Measurements from ENCODE around the gene HSPG2.
"Not testable (repeated sequence)": the region's sequence is repeated elsewhere in the genome, so short reads cannot be mapped to it uniquely, and the experiment has no call there.

Gene HSPG2

DNA sequence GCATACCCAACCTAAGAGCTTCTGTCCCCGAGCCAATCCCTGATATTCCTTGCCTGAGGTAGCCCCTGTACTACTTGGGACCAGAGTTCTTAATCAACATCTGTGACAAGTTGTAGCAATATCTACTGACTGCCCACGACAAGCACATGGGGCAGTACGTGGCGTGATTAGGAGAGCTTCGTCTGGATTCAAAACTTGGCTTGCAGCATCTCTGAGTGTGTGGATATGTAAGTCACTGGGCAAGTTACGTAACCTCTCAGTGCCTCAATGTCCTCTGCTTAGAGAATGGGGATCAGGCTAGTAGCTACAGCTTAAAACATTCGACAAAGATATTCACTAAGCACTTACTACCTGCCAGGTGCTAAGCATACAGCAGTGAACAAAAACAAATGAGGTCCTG, 5.0 kb downstream of the HSPG2 start:
- DNase-seq (ENCODE audit: low spot score), result no peak

DNA sequence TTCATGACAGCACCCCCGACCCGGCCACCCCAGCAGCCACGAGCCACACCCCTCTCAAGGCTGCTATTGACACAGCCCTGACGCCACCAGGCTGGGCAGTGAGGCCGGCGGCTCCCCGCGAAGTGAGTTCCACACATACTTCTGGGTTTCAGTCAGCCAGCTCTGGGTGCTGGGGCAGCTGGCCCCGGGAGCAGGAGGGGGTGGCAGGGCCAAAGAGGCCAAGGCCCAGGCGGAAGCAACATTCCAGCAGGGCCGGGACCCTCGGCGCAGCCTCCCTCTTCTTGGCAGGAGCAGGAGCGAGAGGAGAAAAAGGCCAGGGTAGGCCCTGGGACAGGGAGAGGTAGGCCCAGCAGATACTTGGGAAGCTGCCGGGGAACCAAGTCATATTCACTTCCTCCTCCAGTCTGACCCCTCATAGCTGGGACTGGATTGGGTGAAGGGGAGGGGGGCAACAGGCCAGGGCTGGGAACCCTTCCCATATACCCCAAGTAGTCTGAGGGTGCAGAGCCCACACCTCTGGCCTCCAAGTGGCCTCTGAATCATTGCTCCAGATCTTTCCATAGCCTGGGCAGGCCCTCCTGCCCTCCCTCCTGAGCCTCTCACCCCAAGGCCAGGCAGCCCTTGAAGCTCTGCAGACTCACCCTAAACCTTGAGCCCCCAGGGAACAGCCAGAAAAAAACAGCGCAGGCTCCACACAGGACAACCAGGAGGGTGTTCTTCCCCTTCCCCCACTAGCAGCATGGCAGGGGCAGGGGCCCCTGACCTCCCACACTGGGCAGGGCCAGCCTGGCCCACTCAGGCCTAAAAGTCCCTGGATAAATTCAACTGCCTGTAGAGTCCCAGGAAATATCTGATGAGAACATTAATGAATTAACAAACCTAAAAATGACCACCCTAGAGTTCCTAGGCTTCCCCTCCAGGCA, 5.7 kb downstream of the HSPG2 start:
- no peak for DNase-seq (ENCODE audit: low spot score)

- no peak for DNase-seq (ENCODE audit: low spot score)
Measured at GRCh38 chr1:21930629-21931170, 6.4 kb downstream of the HSPG2 start.

DNA sequence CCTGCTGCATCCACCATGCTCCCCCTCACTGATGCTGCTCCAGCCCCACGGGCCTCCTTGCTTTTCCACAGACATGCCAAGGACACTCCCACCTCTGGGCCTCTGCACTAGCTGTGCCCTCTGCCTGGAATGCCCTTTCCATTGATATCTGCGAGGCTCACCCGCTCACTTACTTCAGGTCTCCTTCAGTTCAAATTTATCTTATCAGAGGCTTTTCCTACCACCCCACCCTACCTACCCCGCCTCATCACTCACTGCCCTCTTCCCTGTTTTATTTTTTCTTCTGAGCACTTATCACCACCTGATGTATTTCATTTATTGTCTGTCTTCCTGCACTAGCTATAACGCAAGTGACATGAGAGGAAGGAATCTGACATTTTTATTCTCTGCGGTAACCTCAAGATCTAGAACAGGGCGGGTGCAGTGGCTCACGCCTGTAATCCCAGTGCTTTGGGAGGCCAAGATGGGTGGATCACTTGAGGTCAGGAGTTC, 7.0 kb downstream of the HSPG2 start:
- DNase-seq (ENCODE audit: low spot score), result no peak

GRCh38 chr1:21927533-21928237, 9.4 kb downstream of the HSPG2 start:
- DNase-seq (ENCODE audit: low spot score), result no peak

DNA sequence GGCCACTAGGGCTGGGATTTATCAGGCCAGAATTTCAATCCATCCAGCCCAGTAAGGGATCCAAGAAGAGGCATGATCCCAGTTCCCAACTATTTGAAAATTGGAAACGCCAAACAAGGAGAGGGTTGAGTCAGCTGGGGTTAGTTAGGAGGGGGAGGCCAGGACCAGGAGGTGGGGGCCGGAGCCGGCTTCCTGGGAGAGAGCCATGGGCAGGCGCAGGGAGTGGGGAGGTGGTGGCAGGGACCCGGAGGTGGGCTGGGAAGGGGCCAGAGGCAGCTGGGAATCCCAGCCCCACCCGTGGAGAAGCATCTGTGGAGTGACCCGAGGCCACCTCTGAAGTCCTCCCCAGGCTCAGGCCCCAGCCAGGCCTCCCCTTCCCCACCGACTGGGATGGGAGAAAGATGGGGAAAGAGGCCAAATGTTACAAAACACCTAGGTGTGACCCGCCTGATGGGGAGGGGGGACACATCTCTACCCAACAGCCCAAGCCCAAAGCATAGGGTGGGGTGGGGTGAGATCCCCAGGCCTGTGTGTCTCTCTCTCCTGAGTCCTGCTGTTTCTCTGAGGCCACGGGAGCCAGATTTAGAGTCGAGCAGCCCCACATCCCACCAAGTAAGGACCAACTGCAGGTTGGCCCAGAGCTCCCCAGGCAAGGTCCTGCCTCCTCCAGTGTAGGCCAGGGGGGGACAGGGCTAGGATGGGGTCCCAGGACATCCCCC, 10.1 kb downstream of the HSPG2 start:
- DNase-seq (ENCODE audit: low spot score), result no peak

GRCh38 chr1:21926065-21926464, 11.0 kb downstream of the HSPG2 start:
- no peak for DNase-seq (ENCODE audit: low spot score)

DNA sequence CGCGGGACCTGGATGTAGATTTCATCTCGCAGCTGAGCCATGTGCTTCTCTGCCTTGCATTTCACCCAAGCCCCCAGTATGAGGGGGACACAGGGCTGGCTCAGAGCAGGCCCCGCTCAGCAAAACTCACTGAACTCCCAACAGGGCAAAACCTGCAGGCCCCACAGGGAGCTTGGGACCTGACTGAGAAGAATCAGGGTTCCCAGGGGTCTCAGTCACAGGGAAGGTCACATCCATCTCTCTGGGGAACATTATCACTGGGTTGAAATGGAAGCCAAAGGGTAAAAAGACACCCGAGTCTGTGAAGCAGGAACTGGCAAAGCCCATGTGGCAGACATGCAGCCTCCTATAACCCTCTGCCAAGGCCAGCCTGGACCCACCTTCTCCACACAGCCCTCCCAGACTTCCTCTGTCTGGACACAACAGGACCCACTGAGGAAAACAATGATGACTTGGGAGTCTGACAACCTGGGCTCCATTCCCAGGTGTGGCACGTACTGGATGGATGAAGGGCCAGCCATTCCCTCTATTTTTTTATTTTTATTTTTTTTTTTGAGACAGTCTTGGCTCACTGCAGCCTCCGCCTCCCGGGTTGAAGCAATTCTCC, 11.7 kb downstream of the HSPG2 start:
- DNase-seq (ENCODE audit: low spot score), result no peak

GRCh38 chr1:21924503-21925005, 12.6 kb downstream of the HSPG2 start:
- DNase-seq (ENCODE audit: low spot score), result no peak

- DNase-seq (ENCODE audit: low spot score), result no peak
Measured at GRCh38 chr1:21922090-21923013, 14.8 kb downstream of the HSPG2 start.

- DNase-seq (ENCODE audit: low spot score), result no peak
Measured at GRCh38 chr1:21921100-21921875, 15.8 kb downstream of the HSPG2 start.

- no peak for DNase-seq (ENCODE audit: low spot score)
Measured at GRCh38 chr1:21919520-21919919, 17.6 kb downstream of the HSPG2 start.

GRCh38 chr1:21917239-21917631, 19.9 kb downstream of the HSPG2 start:
- DNase-seq (ENCODE audit: low spot score), result not testable (repeated sequence)

- DNase-seq (ENCODE audit: low spot score), result no peak
Measured at GRCh38 chr1:21916447-21917238, 20.5 kb downstream of the HSPG2 start.

DNA sequence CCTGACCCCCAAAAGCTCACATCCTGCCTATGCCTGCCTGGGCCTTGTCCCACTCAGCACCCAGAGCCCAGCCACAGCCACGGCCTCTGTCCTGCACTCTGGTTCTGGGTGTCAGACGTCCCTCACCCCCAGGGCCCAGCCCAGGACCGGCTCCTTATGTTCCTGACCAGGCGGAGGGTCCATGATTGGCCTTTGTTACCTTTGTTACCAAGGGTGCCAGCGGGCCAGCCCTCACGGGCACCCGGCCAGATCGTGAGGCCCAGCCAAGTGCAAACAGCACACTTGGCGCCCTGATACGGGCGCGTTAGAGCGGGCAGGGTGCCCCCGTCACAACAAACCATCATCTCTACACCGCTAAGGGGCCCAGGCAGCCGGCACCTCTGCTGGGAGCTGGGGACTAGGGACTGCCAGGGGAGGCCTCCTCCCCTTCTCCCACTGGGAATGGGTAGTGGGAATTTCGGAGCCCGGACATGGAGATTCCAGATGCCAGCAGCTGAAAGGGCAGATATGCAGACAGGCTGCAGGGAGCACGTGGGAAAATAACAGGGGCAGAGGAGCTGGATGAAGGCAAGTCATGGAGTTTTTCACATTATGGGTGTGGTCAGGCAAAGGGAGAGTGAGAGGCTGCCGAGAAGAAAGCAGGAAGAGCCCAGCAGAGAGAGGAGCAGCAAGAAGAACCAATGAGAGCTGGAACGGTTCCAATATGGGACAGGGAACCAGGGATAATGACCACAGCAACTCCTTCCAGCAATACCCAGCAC, 22.1 kb downstream of the HSPG2 start:
- DNase-seq (ENCODE audit: low spot score), result no peak

DNA sequence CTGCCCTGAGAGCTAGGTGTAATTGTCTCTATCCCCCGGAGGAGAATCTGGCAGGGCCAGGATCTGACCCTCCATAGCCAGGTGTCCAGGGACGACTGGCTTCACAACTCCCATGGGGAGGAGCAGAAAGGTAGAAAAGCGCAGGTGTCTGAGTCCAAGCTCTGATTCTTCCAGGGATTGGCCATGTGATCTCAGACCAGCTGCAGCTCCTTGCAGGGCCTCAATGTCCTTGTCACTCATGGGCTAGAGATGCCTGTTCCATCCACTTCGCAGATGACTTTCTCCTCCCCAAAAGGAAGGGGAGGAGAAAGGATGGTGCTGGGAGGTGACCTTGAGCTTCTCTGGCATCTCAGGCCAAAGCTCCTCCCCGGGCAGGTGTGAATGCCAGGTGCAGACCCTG, 22.7 kb downstream of the HSPG2 start:
- no peak for DNase-seq (ENCODE audit: low spot score)

DNA sequence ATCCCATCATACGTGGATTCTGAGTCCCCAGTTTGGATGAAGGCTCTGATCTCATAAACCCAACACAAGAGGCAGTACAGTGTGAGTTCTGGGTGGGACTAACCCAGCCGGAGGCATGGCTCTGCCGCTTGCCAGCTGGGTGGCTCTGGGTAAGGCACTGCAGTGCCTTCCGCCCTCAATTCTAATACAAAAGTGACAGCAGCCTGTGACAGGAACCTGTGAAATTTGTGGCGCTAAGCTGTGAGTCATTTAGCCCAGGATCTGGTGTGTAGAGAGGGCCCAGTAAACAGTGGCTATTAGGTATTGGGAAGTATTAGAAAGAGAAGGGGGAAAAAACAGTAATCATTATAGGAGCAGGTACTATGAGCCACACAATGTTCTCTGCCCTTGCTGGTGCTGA, 23.3 kb downstream of the HSPG2 start:
- no peak for DNase-seq (ENCODE audit: low spot score)

DNA sequence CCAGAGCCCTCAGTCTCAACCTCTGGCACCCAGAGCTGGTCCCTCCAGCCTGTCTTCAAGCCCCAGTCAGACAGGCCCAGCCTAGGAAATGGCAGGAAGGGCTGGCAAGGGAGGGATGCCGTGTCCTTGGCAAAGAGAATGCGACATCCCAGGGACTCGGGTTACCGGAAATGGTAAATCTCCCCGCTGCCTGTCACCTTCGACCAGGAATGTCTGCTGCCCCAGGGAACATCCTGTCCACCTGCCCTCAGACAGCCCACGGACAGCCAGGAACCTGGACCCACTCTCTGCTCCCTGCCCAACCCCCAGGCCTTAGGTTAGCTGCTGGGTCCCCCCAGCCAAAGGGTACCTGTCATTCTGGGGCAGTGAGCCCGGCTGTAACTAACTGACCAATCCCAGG, 23.9 kb downstream of the HSPG2 start:
- no peak for DNase-seq (ENCODE audit: low spot score)
